ENCODE measurements around the gene MS4A12.
"Not testable (repeated sequence)": the region's sequence is repeated elsewhere in the genome, so short reads cannot be mapped to it uniquely, and the experiment has no call there.

The MS4A12 gene

GRCh38 chr11:60513496-60514460 is 21.2 kb downstream of the MS4A12 start:
- no peak for DNase-seq

- DNase-seq = no peak
These were observed 22.7 kb downstream of the MS4A12 start, which contains the start of gene MS4A13 for GRCh38 chr11:60515144-60515855. MS4A13 (plus strand) TSS chr11:60515392; CDS start chr11:60518084, 2,692 bp downstream.

GRCh38 chr11:60528465-60528864 is 35.9 kb downstream of the MS4A12 start:
- no peak for DNase-seq

- no peak for DNase-seq
These were observed 36.4 kb downstream of the MS4A12 start for GRCh38 chr11:60528934-60529333.

- DNase-seq = no peak
These were observed 38.0 kb downstream of the MS4A12 start for GRCh38 chr11:60530454-60531100.

GRCh38 chr11:60532383-60532782 is 39.8 kb downstream of the MS4A12 start:
- not testable (repeated sequence) for DNase-seq

- not testable (repeated sequence) for DNase-seq
These were observed 46.0 kb downstream of the MS4A12 start for GRCh38 chr11:60538627-60539026.

- DNase-seq = no peak
These were observed 51.5 kb downstream of the MS4A12 start for GRCh38 chr11:60544077-60544476.
